Dermis blood vessel endothelial cell (primary cell): Measurements from ENCODE around the gene HDAC6. TPM values are rescaled to one million over a fixed set of nuclear protein-coding genes. Genes with fewer than 3 reads are reported as not detected.
"Not testable (repeated sequence)": the region's sequence is repeated elsewhere in the genome, so short reads cannot be mapped to it uniquely, and the experiment has no call there.

Source experiments
- DNase-seq: peaks from one replicate; pipeline ENCODE4 v3.0.0; 2010
- total RNA-seq: library from RNA; depleted of rRNA; stranded (reverse); fragments of >200 nt; gene quantifications from 2 replicates; pipeline ENCODE4 v1.2.3, GENCODE V29; 2014

The HDAC6 gene
- total RNA-seq, 1 donor from 2014 or later, result 37.3 TPM

DNA sequence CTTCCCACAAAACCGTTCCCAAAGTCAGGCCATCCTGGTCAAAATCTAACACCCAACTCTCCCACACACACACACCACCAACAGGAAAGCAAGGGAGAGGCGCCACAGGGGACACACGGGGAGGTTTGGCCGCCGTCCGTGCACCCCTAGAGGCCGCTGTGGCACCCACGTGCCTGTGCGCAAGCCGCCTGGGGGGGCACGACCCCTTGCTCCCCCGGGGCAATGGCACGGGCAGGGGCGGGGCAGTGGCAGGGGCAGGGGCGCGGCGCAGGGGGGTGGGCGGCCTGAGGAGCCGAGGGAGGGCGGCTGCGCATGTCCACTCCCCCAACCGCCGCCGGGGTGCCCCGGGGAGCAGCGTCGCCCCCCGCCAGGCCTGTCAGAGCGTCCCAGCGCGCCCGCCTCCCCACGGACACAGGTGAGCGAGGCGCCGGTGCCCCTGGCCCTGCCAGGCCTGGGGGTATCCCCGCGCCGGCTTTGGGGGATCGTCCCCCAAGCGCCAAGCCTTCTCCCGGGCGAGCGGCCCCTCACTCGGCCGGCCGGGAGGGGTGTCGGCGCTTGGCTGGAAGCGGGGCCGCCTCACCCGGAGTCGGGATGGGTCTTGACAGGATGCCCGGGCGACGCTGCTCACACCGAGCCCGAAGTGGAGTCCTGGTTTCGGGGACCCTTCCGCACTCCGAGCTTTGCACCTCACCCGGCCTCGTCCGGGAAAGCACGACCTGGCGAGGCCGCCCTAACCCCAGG, 24.4 kb downstream of the HDAC6 start, which contains the start of gene ERAS:
ERAS (plus strand) TSS at position 379 of the 741 bp plus-strand sequence. CDS start 2,611 bp downstream, outside the sequence.
- DNase-seq, result no peak

DNA sequence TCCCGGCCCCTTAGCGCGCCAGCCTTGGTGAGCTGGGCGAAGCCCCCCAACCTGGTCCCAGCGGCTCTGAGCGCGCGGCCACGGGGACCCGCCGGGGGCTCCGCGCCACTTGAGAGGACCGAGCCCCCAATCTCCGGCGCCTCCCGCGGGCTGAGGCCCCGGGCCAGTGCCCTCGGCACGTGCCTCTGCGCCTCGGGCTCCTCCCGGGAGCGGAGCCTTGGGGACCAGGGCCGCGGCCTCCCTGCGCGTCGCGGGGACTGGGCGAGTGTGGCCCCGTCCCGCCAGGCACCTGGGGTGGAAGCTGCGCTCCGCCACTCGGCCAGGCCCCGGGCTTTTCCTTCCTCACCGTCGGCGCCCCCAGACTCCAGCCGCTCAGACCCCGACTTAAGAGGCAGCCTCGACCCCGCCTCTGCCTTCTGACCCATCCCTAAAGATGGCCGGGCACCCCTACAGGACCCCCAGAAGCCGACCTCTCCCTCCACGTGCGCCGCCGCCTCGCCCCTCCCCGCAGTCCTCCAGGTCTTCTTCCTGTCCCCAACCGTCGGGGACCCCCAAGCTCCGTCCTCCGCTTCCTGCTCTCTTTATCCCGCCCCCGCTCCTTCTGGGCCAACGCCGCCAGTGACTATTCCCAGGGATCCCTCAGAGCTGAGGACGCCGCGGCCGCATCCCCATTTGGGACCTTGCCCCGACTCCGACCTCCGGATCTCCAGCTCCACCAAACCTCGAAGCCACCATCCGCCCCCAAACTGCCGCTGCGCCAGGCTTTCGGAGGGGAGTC, 25.2 kb downstream of the HDAC6 start:
- no peak for DNase-seq

DNA sequence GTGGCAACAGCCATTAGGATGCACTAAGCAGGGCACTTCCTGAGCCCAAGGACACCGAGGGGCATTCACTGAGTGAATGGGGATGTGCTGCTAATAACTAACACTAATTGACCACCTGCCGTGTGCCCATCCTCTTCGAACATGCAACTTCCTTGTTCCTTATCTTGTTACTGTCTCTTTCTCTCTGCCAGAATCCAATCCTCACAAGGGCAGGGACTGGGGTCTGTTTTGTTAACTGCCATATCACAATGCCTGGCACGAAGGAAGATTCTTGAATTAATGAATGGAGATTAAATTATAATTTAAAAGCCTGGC, 25.7 kb downstream of the HDAC6 start:
- no peak for DNase-seq

DNA sequence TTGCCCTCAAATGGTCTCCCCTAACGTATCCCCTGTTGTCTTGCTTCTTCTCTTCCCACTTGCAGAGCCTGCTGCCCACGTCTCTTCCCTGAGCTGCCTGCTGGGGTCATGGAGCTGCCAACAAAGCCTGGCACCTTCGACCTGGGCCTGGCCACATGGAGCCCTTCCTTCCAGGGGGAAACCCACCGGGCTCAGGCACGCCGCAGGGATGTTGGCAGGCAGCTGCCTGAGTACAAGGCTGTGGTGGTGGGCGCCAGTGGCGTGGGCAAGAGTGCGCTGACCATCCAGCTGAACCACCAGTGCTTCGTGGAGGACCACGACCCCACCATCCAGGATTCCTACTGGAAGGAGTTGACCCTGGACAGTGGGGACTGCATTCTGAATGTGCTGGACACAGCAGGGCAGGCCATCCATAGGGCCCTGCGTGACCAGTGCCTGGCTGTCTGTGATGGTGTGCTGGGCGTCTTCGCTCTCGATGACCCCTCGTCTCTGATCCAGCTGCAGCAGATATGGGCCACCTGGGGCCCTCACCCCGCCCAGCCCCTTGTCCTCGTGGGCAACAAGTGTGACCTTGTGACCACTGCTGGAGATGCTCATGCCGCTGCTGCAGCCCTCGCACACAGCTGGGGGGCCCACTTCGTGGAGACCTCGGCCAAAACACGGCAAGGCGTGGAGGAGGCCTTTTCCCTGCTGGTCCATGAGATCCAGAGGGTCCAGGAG, 27.3 kb downstream of the HDAC6 start:
- DNase-seq, result no peak

DNA sequence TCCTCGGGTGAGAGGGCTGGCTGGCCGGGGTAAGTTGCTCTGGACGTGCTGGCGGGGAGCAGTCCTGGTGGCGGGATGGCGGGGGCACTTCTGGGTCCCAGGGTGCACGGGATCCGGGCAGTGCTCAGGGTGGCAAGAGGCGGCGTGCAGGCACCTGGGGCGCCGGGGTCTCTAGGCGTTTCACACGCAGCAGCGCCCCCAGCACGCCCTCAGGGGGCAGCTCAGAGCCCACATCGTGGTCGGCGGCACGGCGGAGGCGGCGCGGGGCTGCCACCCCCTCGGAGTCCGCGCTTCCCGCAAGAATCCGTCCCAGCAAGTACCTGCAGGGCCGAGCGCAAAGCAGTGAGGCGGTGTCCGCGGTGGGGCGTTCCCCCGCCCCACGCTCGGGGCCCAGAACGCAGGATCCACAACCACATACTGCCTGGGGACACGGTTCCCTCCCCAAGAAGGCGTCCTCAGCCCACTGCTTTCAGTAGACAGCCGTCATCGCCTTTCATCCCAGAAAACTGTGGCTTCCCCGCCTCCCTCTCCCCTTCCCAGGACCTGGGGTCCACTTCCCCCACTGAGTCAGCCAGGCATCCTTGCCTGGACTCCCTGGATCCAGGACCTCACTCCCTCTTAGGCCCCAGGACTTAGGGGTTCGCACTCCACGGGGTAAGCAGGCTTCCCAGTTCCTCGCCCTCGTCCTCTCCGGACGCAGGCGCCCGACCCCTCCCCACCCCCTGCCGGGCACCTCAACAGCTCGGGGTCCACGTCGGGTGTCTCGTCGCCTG, 29.5 kb downstream of the HDAC6 start:
- DNase-seq, result no peak

DNA sequence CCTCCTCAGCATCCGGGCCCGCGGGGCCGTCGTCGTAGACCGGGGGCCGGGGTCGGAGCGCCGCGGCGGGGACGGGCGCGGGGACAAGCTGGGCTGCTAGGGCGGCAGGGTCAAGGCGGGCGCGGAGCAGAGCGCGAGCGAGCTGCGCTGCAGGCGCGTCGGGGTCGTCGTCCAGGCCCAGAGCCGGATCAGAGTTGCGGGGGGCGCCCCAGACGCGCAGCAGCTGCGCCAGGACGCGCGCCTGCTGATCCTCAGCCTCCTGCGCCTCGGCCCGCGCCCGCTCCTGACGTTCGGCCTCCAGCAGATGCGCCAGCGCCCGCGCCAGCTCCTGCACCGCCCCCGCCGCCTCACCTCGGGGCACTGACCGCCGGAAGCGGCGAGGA, 30.0 kb downstream of the HDAC6 start:
- DNase-seq, result no peak

DNA sequence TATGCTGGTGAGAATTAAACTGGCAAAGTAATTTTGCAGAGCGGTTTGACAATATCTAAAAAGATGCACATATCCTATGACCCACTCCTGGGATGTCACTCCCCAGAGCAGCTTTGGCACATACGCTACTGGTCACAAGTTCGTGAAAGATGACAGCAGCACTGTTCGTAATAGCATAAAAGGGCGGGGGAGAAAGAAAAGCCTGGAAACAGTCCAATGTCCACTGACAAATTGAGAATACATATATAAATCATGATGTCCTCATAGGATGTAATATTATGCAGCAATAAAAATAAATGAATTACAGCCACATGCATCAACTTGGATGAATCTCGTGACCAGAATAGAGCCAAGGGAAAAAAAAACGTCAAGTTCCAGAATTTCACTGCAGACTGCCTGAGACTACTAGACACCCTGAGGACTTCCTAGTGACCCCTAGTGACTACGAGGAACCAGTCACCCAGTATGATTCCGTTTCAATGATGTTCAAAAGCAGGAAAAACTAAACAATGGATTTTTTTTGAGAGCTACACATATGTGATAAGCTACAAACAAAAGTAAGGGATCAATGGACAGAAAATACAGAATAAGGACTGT, 31.8 kb downstream of the HDAC6 start:
- no peak for DNase-seq

DNA sequence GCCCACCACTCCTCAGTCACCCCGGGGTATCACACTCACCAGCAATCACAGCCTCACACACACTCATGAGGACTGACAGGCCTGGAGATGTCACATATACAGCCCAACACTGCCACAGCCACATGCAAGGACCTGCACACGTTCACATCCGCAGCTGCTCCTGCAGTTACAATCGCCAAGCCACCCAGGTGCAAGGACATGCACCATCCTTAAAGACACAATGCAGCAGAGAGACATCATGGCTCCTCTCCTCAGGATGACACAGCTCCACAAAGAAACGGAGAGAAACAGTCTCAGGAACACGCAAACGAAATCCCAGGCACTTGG, 32.5 kb downstream of the HDAC6 start:
- DNase-seq, result no peak

DNA sequence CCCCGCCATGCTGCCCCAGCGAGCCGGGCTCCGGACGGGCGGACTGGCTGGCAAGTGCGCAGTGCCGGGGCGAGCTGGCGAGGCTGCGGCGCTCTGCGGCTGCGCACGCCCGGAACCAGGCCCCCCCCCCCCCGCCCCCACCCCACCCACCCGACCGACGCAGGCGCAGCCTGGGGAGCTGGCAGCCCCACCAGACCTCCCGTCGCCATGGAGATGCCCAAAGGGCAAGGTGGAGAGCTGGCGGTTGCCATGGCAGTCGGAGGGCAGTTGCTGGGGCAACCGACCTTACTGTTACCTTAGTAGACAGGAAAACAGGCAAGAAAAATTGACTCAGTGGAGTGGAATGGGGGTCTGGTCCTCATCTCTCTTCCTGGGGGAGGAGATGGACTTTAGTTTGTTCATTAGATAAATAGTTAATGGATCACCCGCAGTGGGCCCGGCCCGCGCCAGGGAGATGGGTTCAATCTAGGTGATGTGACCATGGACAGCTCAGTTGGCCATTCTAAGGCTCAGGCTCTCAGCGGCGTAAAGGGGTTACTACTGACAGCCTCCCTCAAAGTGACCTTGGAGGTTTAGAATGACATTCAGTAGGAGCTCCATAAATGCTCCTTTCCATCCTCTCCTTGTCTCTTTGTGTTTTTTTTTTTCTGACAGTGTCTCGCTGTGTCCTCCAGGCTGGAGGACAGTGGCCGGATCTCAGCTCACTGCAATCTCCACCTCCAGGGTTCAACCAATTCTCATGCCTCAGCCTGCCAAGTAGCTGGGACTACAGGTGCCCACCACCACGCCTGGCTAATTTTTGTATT, 33.9 kb downstream of the HDAC6 start, which contains the start of gene PCSK1N:
PCSK1N (minus strand) TSS at position 87 of the 806 bp plus-strand sequence; CDS start at position 9, 78 bp downstream.
- DNase-seq, result no peak

DNA sequence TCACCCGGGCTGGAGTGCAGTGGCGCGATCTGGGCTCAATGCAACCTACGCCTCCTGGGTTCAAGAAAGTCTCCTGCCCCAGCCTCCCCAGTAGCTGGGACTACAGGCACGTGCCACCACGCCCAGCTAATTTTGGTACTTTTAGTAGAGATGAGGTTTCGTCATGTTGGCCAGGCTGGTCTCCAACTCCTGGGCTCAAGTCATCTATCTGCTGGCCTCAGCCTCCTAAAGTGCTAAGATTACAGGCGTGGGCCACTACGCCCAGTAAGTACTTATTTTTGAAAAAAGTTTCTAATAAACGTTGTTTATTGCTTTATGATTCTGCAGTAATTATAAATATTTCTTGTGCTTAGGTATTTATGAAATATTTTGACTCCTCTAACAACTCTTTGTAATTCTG, 37.8 kb downstream of the HDAC6 start:
- DNase-seq, result no peak

DNA sequence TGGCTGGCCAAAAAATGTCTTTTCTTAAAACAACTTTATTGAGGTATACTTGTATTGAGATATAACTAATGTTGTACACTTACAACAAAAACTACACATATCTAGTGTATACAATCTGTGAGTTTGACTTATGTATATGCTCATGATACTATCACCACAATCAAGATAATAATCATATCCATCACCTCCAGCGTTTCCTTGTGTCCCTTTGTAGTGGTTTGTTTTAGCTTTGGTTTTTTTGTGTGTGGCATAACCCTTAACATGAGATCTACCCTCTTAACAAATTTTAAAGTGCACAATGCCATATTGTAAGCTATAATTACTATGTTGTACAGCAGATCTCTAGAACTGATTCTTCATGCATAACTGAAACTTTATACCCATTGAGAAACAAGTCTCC, 47.0 kb downstream of the HDAC6 start:
- no peak for DNase-seq

DNA sequence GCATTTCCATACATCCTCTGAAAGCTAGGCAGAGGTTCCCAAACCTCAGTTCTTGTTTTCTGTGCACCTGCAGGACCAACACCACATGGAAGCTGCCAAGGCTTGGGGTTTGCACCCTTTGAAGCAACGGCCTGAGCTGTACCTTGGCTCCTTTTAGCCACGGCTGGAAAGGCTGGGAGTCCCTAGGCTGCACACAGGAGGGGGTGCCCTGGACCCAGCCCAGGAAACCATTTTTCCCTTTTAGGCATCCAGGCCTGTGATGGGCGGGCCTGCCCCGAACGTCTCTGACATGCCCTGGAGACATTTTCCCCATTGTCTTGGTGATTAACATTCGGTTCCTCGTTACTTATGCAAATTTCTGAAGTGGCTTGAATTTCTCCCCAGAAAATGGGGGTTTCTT, 51.0 kb downstream of the HDAC6 start:
- DNase-seq, result no peak

DNA sequence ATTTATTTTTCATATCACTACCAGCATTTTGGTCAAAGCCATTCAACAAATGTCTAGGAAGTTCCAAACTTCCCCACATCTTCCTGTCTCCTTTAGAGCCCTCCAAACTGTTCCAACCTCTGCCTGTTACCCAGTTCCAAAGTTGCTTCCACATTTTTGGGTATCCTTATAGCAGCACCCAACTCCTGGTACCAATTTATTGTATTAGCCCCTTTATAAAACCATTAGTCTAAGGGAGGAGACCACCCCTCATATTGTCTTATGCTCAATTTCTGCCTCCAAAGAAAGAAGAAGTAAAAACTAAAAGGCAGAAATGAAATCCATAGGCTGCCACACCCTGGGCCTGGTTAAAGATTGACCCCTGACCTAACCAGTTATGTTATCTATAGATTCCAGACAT, 51.6 kb downstream of the HDAC6 start:
- DNase-seq, result not testable (repeated sequence)

DNA sequence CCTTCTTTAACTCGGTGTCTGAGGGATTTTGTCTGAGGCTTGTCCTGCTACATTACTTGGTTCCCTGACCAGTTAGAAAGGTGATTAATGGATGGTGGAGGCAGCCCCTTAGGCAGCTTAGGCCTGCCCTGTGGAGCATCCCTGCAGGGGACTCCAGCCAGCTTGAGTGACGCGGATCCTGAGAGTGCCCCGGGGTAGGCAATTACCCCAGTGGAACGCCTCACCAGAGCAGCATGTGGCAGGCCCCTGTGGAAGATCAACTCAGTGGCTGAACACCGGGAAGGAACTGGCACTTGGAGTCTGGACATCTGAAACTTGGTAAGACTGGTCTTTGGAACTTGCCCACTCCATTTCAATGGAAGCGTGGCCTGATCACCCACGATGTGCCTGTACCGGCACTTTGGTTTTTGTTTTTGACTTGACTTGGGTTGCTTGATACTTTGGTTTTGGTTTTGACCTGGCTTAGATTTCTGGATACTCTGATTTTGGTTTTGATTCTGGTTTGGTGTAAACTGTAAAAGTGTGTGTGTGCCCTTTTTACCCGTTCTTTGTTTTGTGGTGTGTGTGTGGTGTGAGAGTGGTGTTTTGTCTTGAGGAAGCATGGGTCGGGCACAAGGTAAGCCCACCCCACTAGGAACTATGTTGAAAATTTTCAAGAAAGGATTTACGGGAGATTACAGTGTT, 52.4 kb downstream of the HDAC6 start:
- not testable (repeated sequence) for DNase-seq

DNA sequence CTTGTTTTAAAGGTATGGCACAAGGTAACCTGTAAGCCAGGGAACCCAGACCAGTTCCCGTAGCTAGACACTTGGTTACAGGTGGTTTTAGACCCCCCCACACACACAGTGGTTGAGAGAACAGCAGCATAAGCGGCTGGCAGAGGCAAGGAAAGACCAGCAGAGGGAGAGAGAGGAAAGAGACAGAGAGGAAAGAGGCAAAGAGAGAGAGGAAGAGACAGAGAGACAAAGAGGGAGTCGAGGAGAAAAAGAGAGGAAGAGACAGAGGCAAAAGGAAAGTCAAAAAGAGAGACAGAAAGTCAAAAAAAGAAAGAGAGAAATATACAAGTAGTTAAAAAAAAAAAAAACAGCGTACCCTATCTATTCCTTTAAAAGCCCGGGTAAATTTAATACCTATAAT, 53.0 kb downstream of the HDAC6 start:
- no peak for DNase-seq

DNA sequence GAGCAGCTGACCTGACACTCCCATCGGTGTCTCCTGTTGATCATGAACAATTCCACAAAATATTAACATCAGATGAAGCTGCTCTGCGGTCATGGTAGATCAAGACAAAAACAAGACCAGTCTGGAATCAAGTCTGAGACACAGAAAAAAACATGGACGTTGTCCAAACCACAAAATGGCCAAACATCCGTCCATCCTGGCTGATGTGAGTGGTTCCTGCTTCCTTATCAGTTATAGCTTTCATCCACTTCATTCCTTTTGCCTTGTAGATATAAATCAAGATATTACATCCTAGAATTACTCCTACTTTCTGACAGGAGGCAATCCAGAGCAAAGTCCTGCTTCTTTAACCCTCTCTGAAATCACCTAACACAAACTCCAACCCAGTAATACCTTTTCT, 62.3 kb downstream of the HDAC6 start:
- DNase-seq, result no peak

DNA sequence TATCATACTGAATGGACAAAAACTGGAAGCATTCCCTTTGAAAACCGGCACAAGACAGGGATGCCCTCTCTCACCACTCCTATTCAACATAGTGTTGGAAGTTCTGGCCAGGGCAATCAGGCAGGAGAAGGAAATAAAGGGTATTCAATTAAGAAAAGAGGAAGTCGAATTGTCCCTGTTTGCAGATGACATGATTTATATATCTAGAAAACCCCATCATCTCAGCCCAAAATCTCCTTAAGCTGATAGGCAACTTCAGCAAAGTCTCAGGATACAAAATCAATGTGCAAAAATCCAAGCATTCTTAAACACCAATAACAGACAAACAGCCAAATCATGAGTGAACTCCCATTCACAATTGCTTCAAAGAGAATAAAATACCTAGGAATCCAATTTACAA, 70.2 kb downstream of the HDAC6 start:
- not testable (repeated sequence) for DNase-seq
